Astrocyte of the hippocampus (primary cell): ENCODE data around the gene DHCR7.

Experiments
- DNase-seq: peaks from one replicate; pipeline ENCODE4 v3.0.0; 2011; ENCODE audit warnings: low read depth, low spot score

The DHCR7 gene

GRCh38 chr11:71386202-71386601 lies 62.0 kb downstream of the DHCR7 start:
- DNase-seq, result no peak

DNA sequence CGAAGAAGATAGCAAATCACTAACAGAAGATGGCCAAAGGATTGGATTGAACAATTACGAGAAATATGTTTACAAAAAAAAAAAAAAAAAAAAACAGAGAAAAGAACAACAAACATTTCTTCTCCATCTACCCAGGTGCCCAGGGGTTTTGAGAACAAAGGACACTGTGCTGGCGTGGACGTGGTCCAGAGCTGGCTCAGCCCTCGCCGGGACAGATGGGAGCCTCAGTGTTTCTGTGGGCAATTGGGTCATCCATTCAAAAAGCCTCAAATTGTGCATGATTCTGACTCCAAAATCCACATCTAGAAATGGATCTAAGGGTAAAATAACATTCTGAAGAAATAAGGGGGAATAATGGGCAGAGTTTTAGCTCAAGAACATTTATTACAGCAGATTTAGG lies 63.1 kb downstream of the DHCR7 start:
- DNase-seq, result no peak

DNA sequence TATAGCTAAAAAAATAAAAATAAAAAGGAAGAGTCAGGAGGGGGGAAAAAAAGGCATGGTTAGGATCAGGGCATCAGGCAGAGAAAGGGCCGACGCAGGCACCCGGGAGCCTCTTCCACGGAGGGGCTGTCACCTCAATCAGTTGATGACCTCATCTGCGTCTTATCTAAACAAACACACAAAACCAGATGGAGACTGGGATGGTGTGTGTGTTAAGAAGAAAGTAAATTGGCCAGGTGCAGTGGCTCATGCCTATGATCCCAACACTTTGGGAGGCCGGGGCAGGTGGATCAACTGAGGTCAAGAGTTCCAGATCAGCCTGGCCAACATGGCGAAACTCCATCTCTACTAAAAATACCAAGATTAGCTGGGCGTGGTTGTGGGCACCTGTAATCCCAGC lies 63.6 kb downstream of the DHCR7 start:
- DNase-seq, result no peak
